Natural killer cell treated with Interleukin-12 subunit alpha and Interleukin-12 subunit beta and Interleukin-15 and Interleukin-18, amount 100 ng/mL, for 72 hours (primary cell): Measurements from ENCODE around the gene ERFE. TPM values are rescaled to one million over a fixed set of nuclear protein-coding genes. Genes with fewer than 3 reads are reported as not detected.

ENCODE experiments used
- ATAC-seq, 2 donors: fragments of 150-1000 bp; cut with Tn5 transposase in 1 of 2; sonication (Bioruptor Pico), chemical (Tn5 transposase) in 1 of 2; 2 replicates each; pipeline ENCODE4 v1.10.0; 2021
- DNase-seq: peaks from one replicate; pipeline ENCODE4 v3.0.0; 2022; ENCODE audit warnings: low spot score
- H3K27ac Mint-ChIP-seq, 2 donors: 1 replicate in 1 of 2; 2 replicates in 1 of 2; pipeline ENCODE4 v1.8.0; 2022; ENCODE audit warnings: mixed read lengths in 2 of 2, mild to moderate bottlenecking in 1 of 2, moderate library complexity in 1 of 2
- H3K27me3 Mint-ChIP-seq, 2 donors: 1 replicate in 1 of 2; 2 replicates in 1 of 2; pipeline ENCODE4 v1.8.0; 2022; ENCODE audit warnings: mixed read lengths in 2 of 2
- H3K36me3 Mint-ChIP-seq: one replicate; pipeline ENCODE4 v1.8.0; 2022; ENCODE audit warnings: mixed read lengths
- H3K4me1 Mint-ChIP-seq, 2 donors: 1 replicate in 1 of 2; 2 replicates in 1 of 2; pipeline ENCODE4 v1.8.0; 2022; ENCODE audit warnings: low read depth in 2 of 2, mixed read lengths in 2 of 2, mild to moderate bottlenecking in 1 of 2
- H3K4me3 Mint-ChIP-seq: one replicate; pipeline ENCODE4 v1.8.0; 2022; ENCODE audit warnings: mixed read lengths
- H3K9me3 Mint-ChIP-seq: 2 replicates; pipeline ENCODE4 v1.8.0; 2022; ENCODE audit warnings: mixed read lengths
- total RNA-seq, 2 donors: library from RNA; stranded (reverse); gene quantifications; one replicate each; pipeline ENCODE4 v1.2.3, GENCODE V29; 2022

Gene ERFE
- total RNA-seq, 2 donors from 2014 or later, result 0.20 to 3.8 TPM

GRCh38 chr2:238150686-238151085 is 8.1 kb upstream of the ERFE start:
- H3K27me3 Mint-ChIP-seq, result no peaks in the 10 kb centered on the region
- H3K36me3 Mint-ChIP-seq, result no peaks in the 10 kb centered on the region
- no peak overlapping the region for H3K27ac Mint-ChIP-seq
- no peak overlapping the region for H3K4me3 Mint-ChIP-seq
- no peak for ATAC-seq
- no peaks in the 10 kb centered on the region for H3K9me3 Mint-ChIP-seq
- DNase-seq, result no peak
- H3K4me1 Mint-ChIP-seq, result no peaks in the 10 kb centered on the region

GRCh38 chr2:238151205-238151604 is 7.6 kb upstream of the ERFE start:
- Mint-ChIP-seq H3K36me3 (no peaks in the 10 kb centered on the region), H3K4me3 (no peak overlapping the region), H3K27ac (no peak overlapping the region), H3K9me3 (no peaks in the 10 kb centered on the region), H3K27me3 (no peaks in the 10 kb centered on the region), H3K4me1 (no peaks in the 10 kb centered on the region)
- ATAC-seq (no peak), DNase-seq (no peak)

- H3K36me3 Mint-ChIP-seq, result no peaks in the 10 kb centered on the region
- H3K4me1 Mint-ChIP-seq, result no peaks in the 10 kb centered on the region
- H3K9me3 Mint-ChIP-seq, result no peaks in the 10 kb centered on the region
- no peaks in the 10 kb centered on the region for H3K27me3 Mint-ChIP-seq
- no peak for DNase-seq
- no peak overlapping the region for H3K4me3 Mint-ChIP-seq
- H3K27ac Mint-ChIP-seq, result no peak overlapping the region
- ATAC-seq, result no peak
Observed at GRCh38 chr2:238151628-238152235, 7.0 kb upstream of the ERFE start.

GRCh38 chr2:238152771-238153688 is 5.7 kb upstream of the ERFE start:
- H3K27me3 Mint-ChIP-seq, result no peaks in the 10 kb centered on the region
- no peak overlapping the region for H3K4me3 Mint-ChIP-seq
- no peak for ATAC-seq
- no peak for DNase-seq
- H3K27ac Mint-ChIP-seq, result no peak overlapping the region
- H3K36me3 Mint-ChIP-seq, result no peaks in the 10 kb centered on the region
- no peaks in the 10 kb centered on the region for H3K4me1 Mint-ChIP-seq
- no peaks in the 10 kb centered on the region for H3K9me3 Mint-ChIP-seq

- no peak for ATAC-seq
- no peaks in the 10 kb centered on the region for H3K9me3 Mint-ChIP-seq
- DNase-seq, result no peak
- H3K27me3 Mint-ChIP-seq, result no peaks in the 10 kb centered on the region
- H3K36me3 Mint-ChIP-seq, result no peaks in the 10 kb centered on the region
- H3K27ac Mint-ChIP-seq, result no peak overlapping the region
- H3K4me3 Mint-ChIP-seq, result no peak overlapping the region
- H3K4me1 Mint-ChIP-seq, result peaks cover 4% of the 10 kb centered on the region in 2 donors
Observed at GRCh38 chr2:238154570-238154969, 4.2 kb upstream of the ERFE start.

GRCh38 chr2:238155051-238155760 is 3.6 kb upstream of the ERFE start:
- no peak for ATAC-seq
- Mint-ChIP-seq H3K27ac (no peak overlapping the region), H3K36me3 (no peaks in the 10 kb centered on the region), H3K4me1 (peaks cover 4 to 6% of the 10 kb centered on the region in 2 donors), H3K4me3 (no peak overlapping the region), H3K27me3 (no peaks in the 10 kb centered on the region), H3K9me3 (no peaks in the 10 kb centered on the region)
- no peak for DNase-seq

- no peaks in the 10 kb centered on the region for H3K27me3 Mint-ChIP-seq
- no peaks in the 10 kb centered on the region for H3K9me3 Mint-ChIP-seq
- H3K4me1 Mint-ChIP-seq, result peaks cover 4 to 12% of the 10 kb centered on the region in 2 donors
- H3K4me3 Mint-ChIP-seq, result no peak overlapping the region
- DNase-seq (no peak), ATAC-seq (no peak)
- H3K36me3 Mint-ChIP-seq, result no peaks in the 10 kb centered on the region
- H3K27ac Mint-ChIP-seq, result no peak overlapping the region
Observed at GRCh38 chr2:238155761-238156694, 2.7 kb upstream of the ERFE start.

- H3K4me1 Mint-ChIP-seq, result peaks cover 4 to 12% of the 10 kb centered on the region in 2 donors
- no peak overlapping the region for H3K4me3 Mint-ChIP-seq
- no peak overlapping the region for H3K27ac Mint-ChIP-seq
- no peaks in the 10 kb centered on the region for H3K27me3 Mint-ChIP-seq
- no peaks in the 10 kb centered on the region for H3K9me3 Mint-ChIP-seq
- DNase-seq (no peak), ATAC-seq (no peak)
- H3K36me3 Mint-ChIP-seq, result no peaks in the 10 kb centered on the region
Observed at GRCh38 chr2:238157506-238158017, 1.2 kb upstream of the ERFE start.

GRCh38 chr2:238158018-238158508 is 707 bp upstream of the ERFE start:
- no peak overlapping the region for H3K27ac Mint-ChIP-seq
- H3K9me3 Mint-ChIP-seq, result no peaks in the 10 kb centered on the region
- ATAC-seq, result no peak
- no peak overlapping the region for H3K4me3 Mint-ChIP-seq
- H3K27me3 Mint-ChIP-seq, result no peaks in the 10 kb centered on the region
- H3K36me3 Mint-ChIP-seq, result no peaks in the 10 kb centered on the region
- H3K4me1 Mint-ChIP-seq, result peaks cover 4 to 12% of the 10 kb centered on the region in 2 donors
- no peak for DNase-seq

GRCh38 chr2:238159071-238159539 is 335 bp downstream of the ERFE start:
- H3K4me3 Mint-ChIP-seq, result peak overlapping the region; percentile 73
- H3K4me1 Mint-ChIP-seq, result peaks cover 4 to 12% of the 10 kb centered on the region in 2 donors
- H3K27me3 Mint-ChIP-seq, result no peaks in the 10 kb centered on the region
- DNase-seq (no peak), ATAC-seq (peak; percentile 51)
- H3K36me3 Mint-ChIP-seq, result no peaks in the 10 kb centered on the region
- H3K27ac Mint-ChIP-seq, result no peak overlapping the region
- no peaks in the 10 kb centered on the region for H3K9me3 Mint-ChIP-seq

GRCh38 chr2:238159661-238160205 is 963 bp downstream of the ERFE start:
- no peaks in the 10 kb centered on the region for H3K27me3 Mint-ChIP-seq
- no peak overlapping the region for H3K27ac Mint-ChIP-seq
- H3K4me1 Mint-ChIP-seq, result peaks cover 4 to 12% of the 10 kb centered on the region in 2 donors
- H3K9me3 Mint-ChIP-seq, result no peaks in the 10 kb centered on the region
- H3K36me3 Mint-ChIP-seq, result no peaks in the 10 kb centered on the region
- DNase-seq, result no peak
- peak overlapping the region; percentile 73 for H3K4me3 Mint-ChIP-seq
- ATAC-seq, result no peak

- no peaks in the 10 kb centered on the region for H3K27me3 Mint-ChIP-seq
- no peaks in the 10 kb centered on the region for H3K9me3 Mint-ChIP-seq
- no peak overlapping the region for H3K27ac Mint-ChIP-seq
- peak; percentile 47 to 61 for ATAC-seq
- DNase-seq, result no peak
- H3K4me3 Mint-ChIP-seq, result no peak overlapping the region
- H3K4me1 Mint-ChIP-seq, result peaks cover 4 to 16% of the 10 kb centered on the region in 2 donors
- H3K36me3 Mint-ChIP-seq, result no peaks in the 10 kb centered on the region
Observed at GRCh38 chr2:238160206-238161129, 1.7 kb downstream of the ERFE start.
